Large intestine (tissue), 3 donors: Measurements from ENCODE around the gene P3H4. TPM values are rescaled to one million over a fixed set of nuclear protein-coding genes. Genes with fewer than 3 reads are reported as not detected.
A peak's percentile ranks its signal among the peaks of the same experiment; 100 is the strongest.
"Not testable (repeated sequence)": the region's sequence is repeated elsewhere in the genome, so short reads cannot be mapped to it uniquely, and the experiment has no call there.

Experiments used
- DNase-seq, 2 donors: peaks; one replicate each; pipeline versions ENCODE4 v3.0.0 to v3.0.0-alpha.2; 2013
- H3K27ac ChIP-seq: one replicate; pipeline ENCODE4 v1.5.1; 2013; ENCODE audit warnings: low read length
- H3K27me3 ChIP-seq: 2 replicates; pipeline ENCODE4 v1.6.1; 2013; ENCODE audit warnings: low read length; ENCODE audit not compliant: control insufficient read depth, insufficient read depth
- H3K36me3 ChIP-seq: 2 replicates; pipeline ENCODE4 v1.6.1; 2013; ENCODE audit warnings: low read length; ENCODE audit not compliant: control insufficient read depth, insufficient read depth
- H3K4me1 ChIP-seq: one replicate; pipeline ENCODE4 v1.6.1; 2013; ENCODE audit warnings: low read length; ENCODE audit not compliant: control insufficient read depth, insufficient read depth
- H3K4me3 ChIP-seq: one replicate; pipeline ENCODE4 v1.5.1; 2013; ENCODE audit warnings: low read length
- H3K9me3 ChIP-seq: one replicate; pipeline ENCODE4 v1.6.1; 2013; ENCODE audit warnings: mild to moderate bottlenecking, low read depth, low read length, moderate library complexity; ENCODE audit not compliant: control insufficient read depth
- WGBS: methylation state at CpG from one replicate; pipeline ENCODE4 v1.1.5; 2013; ENCODE audit warnings: low lambda C conversion rate; ENCODE audit not compliant: insufficient coverage; 5-methylcytosine and 5-hydroxymethylcytosine counted together
- polyA plus RNA-seq: library from polyadenylated mRNA; unstranded; fragments of 120-200 nt; gene quantifications from one replicate; pipeline ENCODE4 v1.2.1, GENCODE V29; 2013

Gene P3H4
- polyA plus RNA-seq, 1 donor, result 15.4 TPM

DNA sequence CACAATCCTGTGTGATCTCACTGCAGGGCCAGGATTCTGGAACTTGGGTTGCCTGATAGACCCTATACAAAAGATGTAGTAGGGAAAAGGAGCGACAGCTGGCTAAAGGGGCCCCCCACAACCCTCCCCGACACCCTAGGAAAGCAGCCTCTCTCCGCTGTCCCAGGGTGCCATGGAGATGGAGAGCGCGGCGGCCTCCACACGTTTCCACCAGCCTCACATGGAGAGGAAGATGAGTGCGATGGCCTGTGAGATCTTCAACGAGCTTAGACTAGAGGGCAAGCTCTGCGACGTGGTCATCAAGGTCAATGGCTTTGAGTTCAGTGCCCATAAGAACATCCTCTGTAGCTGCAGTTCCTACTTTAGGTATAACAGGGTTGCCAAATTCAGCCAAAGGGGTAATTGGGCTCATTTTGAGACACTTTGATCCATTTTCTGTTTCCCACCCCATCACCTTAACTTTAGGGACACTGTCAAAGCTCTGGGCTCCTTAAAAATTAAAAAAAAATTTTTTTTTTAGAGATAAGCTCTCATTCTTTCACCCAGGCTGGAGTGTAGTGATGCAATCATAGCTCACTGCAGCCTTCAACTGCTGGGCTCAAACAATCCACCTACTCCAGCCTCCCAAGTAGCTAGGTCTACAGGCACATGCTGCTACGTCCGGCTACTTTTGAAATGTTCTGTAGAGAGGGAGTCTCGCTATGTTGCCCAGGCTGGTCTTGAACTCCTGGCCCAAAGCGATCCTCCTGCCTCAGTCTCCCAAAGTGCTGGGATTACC lies 26.2 kb upstream of the P3H4 start, which contains the start of gene KLHL10:
TSS of gene KLHL10 (plus strand) at position 65 of the 778 bp plus-strand sequence. CDS start at position 173, 108 bp downstream.
- Histone ChIP-seq H3K27me3 (no peaks in the 10 kb centered on the region), H3K9me3 (no peaks in the 10 kb centered on the region), H3K27ac (no peak within 1 kb of the TSS), H3K36me3 (no peaks in the 10 kb centered on the region), H3K4me3 (peak within 1 kb of the TSS; percentile 75), H3K4me1 (no peaks in the 10 kb centered on the region)
- WGBS, result no CpG with 5 or more reads among the region's 15 CpGs
- DNase-seq, result no peak

DNA sequence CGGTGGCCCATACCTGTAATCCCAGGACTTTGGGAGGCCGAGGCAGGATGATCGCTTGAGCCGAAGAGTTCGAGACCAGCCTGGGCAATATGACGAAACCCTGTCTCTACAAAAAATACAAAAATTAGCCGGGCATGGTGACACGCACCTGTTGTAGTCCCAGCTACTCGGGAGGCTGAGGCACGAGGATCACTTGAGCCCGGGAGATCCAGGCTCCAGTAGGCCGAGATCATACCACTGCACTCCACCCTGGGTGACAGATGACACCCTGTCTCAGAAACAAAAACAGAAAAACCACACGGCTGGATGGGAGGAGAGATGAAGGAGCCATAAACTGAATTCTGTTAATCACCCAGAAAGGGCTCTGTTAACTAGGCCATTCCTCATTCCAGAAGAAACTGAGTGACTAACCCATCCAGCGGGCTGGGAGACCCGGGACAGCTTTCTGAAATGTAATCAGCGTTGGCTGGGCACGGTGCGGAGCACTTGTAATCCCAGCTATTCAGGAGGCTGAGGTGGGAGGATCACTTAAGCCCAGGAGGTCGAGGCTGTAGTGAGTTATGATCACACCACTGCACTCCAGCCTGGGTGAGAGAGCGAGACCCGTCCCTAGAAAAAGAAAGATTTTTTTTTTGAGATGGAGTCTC lies 24.9 kb upstream of the P3H4 start:
- DNase-seq, result no peak
- H3K4me3 ChIP-seq, result peak overlapping the region; percentile 75
- H3K27ac ChIP-seq, result no peak overlapping the region
- no peaks in the 10 kb centered on the region for H3K27me3 ChIP-seq
- no peaks in the 10 kb centered on the region for H3K4me1 ChIP-seq
- peaks cover 6% of the 10 kb centered on the region for H3K36me3 ChIP-seq
- H3K9me3 ChIP-seq, result no peaks in the 10 kb centered on the region
- WGBS, result no CpG with 5 or more reads among the region's 21 CpGs

DNA sequence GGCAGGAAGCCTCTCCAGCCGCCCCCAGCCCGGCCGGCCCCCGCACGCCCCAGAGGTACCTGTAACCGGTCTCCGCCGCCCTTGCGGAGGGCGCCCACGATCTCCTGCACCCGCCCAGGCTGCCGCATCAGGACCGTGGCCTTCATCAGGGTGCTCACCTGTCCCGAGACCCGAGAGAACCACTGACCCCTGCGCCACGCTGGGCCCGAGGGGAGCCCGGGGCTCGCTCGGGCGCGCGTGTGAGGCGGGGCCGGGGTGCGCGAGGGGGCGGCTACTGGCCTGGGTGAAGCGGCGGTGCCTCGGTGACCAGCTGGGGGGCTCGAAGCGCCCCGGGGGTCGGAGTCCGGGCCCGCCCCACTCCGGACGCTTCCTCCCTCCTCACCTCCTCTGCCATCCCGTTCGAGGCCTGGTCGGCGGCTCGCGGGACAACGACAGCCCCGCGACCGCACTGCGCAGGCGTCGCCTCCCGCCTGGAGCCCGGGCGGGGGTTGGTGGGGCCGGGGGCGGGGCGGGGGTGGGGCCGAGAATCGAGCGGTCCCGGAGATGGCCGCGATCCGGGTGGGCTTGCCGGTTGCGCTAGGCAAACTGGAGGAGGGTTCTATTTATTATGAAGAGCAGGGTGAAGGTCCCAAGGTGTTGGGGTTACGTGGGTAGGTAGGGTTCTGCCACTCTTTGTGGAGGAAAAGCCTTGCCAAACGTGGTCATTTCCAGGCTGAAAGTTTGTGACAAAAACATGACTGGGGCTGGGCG lies 24.2 kb upstream of the P3H4 start, which contains the start of gene NT5C3B:
TSS of gene NT5C3B (minus strand) at position 433 of the 750 bp plus-strand sequence. CDS start at position 394, 39 bp downstream.
- no CpG with 5 or more reads among the region's 72 CpGs for WGBS
- no peak within 1 kb of the TSS for H3K27ac ChIP-seq
- H3K27me3 ChIP-seq, result no peaks in the 10 kb centered on the region
- H3K36me3 ChIP-seq, result peaks cover 12% of the 10 kb centered on the region
- H3K9me3 ChIP-seq, result no peaks in the 10 kb centered on the region
- no peaks in the 10 kb centered on the region for H3K4me1 ChIP-seq
- DNase-seq, result peak; percentile 51 to 64
- H3K4me3 ChIP-seq, result peak within 1 kb of the TSS; percentile 75

DNA sequence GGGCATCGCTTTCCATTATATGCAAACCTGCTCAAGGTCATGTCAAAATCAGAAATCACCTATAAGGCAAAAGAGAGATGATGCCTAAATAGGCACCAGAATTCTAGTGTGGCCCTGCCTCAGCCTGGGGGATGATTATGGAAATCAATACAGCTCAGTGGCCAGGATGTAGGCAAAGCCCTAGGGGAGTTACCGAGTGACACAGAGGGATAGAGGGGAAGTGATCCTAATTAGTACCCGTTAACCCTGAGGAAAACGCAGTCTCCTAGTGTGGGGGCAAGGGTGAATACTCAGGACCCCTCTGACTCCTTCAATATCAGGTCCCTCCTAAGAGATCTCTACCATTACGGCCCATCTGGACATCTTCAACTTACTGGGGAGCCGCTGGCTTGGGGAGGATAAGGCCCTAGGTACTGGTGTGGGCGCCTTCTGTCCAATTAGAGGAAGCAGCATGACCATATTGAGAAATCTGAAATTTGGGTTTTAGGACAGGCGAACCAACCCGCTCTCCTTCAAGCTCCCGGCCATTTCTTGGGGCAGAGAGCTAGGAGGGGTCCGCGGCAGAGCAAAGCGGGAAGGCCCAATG lies 23.6 kb upstream of the P3H4 start:
- WGBS, result no CpG with 5 or more reads among the region's 13 CpGs
- H3K27ac ChIP-seq, result no peak overlapping the region
- no peaks in the 10 kb centered on the region for H3K27me3 ChIP-seq
- no peak for DNase-seq
- H3K9me3 ChIP-seq, result no peaks in the 10 kb centered on the region
- H3K4me1 ChIP-seq, result no peaks in the 10 kb centered on the region
- peaks cover 16% of the 10 kb centered on the region for H3K36me3 ChIP-seq
- H3K4me3 ChIP-seq, result peak overlapping the region; percentile 75

DNA sequence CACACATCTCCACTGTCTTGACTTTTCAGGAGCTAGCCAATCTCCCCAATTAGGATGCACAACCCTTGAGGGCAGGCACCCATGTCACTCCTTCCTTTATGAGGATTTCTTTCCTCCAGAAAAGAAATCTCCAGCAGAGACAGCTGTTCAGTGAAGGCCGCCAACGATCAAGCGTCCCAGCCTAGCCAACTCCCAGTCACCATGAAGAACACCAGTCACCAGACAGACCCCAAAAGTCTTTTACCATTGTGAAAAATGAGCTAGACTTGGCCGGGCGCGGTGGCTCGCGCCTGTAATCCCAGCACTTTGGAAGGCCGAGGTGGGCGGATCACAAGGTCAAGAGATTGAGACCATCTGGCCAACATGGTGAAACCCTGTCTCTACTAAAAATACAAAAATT lies 18.2 kb upstream of the P3H4 start:
- not testable (repeated sequence) for H3K4me1 ChIP-seq, H3K27ac ChIP-seq, DNase-seq, H3K4me3 ChIP-seq, H3K27me3 ChIP-seq, H3K9me3 ChIP-seq
- no CpG with 5 or more reads among the region's 10 CpGs for WGBS
- peaks cover 32% of the 10 kb centered on the region for H3K36me3 ChIP-seq

DNA sequence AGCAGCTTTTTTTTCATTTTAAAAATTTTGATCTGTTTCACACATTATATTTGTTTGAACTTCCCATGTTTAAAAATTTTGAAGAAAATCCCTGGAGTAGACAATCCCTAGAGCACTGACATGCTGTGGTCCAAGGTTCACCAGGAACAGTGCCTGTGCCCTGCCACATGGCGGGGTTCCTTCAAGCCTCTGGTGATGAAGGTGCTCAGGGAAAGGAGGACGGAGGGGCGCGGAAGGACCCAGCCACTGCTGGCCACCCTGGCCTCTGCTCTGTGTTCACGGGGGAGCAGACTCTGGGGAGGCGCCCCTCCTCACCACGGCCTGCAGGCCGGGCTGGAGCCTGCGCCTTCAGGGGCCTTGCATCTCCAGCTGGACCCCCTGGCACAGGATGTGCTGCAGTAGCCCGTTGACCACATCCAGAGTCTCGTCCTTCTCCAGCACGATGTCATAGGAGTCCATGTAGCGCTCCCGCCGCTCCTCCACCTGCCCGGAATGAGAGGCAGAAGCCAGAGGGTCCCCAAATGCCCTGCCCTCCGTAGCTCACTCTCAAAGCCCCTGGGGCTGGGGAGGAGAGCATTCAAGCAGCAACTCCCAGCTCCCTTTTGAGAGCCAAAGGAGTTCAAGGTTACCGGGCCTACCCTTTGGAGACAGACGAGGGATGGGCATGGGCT lies 13.6 kb upstream of the P3H4 start:
- no peaks in the 10 kb centered on the region for H3K27me3 ChIP-seq
- H3K36me3 ChIP-seq, result peaks cover 23% of the 10 kb centered on the region
- no peak overlapping the region for H3K27ac ChIP-seq
- WGBS, result no CpG with 5 or more reads among the region's 19 CpGs
- no peaks in the 10 kb centered on the region for H3K9me3 ChIP-seq
- H3K4me3 ChIP-seq, result no peak overlapping the region
- no peak for DNase-seq
- no peaks in the 10 kb centered on the region for H3K4me1 ChIP-seq

DNA sequence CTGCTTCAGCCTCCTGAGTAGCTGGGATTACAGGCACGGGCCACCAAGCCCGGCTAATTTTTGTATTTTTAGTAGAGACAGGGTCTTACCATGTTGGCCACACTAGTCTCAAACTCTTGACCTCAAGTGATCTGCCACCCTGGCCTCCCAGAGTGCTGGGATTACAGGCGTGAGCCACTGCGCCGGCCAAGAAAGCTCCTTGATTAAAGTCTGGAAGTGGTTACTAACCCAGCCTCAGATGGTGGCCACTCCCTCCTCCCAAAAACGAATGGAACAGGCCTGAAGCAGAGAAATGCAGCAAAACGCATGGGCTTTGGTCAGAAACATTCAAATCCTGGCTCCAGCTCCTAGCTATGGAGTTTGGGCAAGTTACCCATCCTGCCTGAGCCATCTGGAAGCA lies 12.3 kb upstream of the P3H4 start:
- peaks cover 23% of the 10 kb centered on the region for H3K36me3 ChIP-seq
- no peak for DNase-seq
- 80% methylated on average over 1 of the region's 7 CpGs for WGBS
- H3K27ac ChIP-seq, result no peak overlapping the region
- H3K4me3 ChIP-seq, result no peak overlapping the region
- H3K4me1 ChIP-seq, result no peaks in the 10 kb centered on the region
- H3K27me3 ChIP-seq, result no peaks in the 10 kb centered on the region
- H3K9me3 ChIP-seq, result no peaks in the 10 kb centered on the region

DNA sequence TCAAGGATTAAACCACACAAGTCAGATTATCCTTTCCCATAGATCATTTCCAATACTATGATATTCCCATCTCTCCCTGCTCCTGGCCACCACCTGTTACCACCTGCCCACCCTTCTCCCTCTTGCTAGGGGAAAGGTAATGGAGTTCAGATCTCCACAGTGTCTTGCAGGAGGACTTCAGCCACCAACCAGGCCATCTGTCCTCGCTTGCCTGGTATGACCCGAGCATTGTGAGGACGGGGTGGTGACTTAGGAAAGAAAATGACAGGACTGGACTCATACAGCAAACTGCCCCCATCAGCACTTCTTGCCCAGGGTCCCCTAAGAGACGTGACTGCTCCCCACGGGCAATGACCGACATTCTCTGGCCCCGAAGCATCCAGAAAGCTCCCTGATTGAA lies 11.8 kb upstream of the P3H4 start:
- H3K27ac ChIP-seq, result no peak overlapping the region
- peaks cover 23% of the 10 kb centered on the region for H3K36me3 ChIP-seq
- no peak for DNase-seq
- no peaks in the 10 kb centered on the region for H3K4me1 ChIP-seq
- H3K4me3 ChIP-seq, result no peak overlapping the region
- H3K27me3 ChIP-seq, result no peaks in the 10 kb centered on the region
- no peaks in the 10 kb centered on the region for H3K9me3 ChIP-seq
- no CpG with 5 or more reads among the region's 7 CpGs for WGBS

DNA sequence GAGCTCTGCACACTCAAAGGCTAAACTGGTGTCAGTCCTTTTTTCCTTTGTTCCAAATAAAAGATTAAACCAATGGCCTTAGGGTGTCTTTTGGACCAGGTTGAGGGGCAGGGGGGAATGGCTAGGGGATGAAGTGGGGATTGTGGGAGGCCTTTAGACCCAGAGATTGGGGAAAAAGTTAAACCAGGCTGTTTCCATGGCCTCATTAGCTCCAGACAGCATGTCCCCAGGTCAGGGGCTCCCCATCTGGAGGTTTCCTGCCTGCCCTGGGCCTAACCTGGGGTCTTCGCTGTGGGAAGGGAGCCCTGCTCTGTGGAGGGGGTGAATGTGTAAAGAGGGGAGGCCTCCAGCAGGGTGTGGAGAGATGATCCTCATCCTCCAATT lies 11.4 kb upstream of the P3H4 start:
- no CpG with 5 or more reads among the region's 1 CpG for WGBS
- peaks cover 25% of the 10 kb centered on the region for H3K36me3 ChIP-seq
- H3K4me3 ChIP-seq, result no peak overlapping the region
- DNase-seq, result no peak
- no peaks in the 10 kb centered on the region for H3K9me3 ChIP-seq
- H3K27me3 ChIP-seq, result no peaks in the 10 kb centered on the region
- no peak overlapping the region for H3K27ac ChIP-seq
- H3K4me1 ChIP-seq, result no peaks in the 10 kb centered on the region
